ENCODE data around the gene TOP3B.
A peak's percentile ranks its signal among the peaks of the same experiment; 100 is the strongest.

TOP3B gene

DNA sequence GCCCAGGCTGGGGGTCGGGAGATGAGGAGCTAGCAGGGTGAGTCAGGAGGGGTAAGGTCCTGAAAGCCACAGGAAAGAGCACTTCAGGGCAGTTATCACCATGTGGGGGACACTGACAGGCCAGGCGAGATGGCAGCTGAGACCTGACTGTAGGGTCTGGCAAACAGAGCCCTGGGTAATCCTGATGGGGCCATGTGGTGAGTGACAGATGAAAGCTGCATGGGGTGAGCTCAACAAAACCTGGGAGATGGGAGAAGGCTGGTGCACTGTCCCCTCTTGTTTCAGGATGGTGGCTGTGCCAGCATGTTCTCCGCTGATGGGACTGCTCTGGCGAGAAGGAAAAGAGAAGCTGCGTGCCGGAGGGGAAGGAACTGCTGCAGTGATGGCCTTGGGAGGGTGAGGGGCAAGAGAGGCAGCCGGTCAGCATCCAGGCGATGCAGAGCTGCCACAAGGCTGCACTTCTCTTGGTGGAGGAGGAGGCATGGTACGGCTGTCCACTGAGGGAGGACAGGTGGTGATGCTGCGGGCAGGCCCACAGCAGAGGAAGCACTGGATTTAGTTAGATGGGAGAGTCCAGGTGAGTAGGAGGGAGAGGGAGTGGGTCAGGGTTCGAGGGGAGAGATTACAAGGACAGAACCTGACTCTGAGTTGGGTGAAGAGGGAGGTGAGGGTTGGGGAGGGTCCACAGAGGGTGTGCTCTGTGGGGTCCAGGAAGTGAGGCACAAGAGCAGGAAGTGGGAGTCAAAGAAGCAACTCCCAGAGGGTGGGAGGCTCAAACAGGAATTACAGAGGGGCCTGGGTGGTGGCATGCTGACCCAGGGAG, 3.8 kb downstream of the TOP3B start:
- no peak for DNase-seq

- no peak for DNase-seq
These were observed 4.8 kb downstream of the TOP3B start for GRCh38 chr22:21977814-21978213.

GRCh38 chr22:21975854-21976345, 6.7 kb downstream of the TOP3B start:
- DNase-seq: no peak

DNA sequence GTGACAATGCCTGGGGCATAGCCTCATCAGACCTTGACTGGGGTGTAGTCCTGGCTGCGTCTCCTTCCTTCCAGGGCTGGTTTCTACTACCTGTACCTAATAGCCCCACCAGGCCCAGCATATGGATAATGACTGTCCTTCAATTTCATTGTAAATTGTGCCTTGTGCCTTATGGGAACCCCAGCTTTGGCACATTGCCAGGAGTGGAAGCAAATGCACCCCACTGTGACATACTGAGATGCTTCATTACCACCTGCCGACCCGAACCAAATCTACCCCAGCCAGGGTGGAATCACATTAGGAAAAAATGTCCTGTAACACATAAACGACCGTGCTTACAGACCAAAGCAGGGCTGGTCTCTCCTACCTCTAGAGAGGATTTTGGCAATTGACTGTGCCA, 7.3 kb downstream of the TOP3B start:
- no peak for DNase-seq

DNA sequence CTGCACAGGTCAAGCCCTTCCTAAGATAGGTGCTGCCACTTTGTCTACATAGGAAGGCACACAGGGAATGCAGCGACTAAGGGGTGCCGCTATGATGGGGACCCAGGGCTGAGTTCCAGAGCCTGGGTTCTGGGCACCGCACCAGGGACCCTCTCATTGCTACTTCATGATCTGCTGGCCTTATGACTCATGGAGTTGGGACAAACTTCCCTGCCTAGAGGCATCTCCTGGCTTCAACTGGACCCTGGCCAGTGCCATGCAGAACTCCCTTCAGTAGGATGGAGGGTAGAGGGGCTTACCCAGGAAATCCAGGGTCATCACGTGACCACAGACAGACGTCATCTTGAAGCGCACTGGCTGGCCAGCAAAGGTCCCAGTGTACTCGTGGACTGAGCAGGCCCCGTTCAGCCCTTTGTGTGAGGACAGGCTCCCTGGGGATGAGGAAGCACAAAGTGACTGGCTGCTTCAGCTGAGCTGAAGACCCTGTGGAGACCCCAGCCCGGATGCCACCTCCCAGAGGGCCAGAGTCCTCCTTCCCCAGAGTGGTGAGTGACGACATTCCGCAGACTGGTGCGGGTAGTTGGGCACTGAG, 8.4 kb downstream of the TOP3B start:
- no peak for DNase-seq

DNA sequence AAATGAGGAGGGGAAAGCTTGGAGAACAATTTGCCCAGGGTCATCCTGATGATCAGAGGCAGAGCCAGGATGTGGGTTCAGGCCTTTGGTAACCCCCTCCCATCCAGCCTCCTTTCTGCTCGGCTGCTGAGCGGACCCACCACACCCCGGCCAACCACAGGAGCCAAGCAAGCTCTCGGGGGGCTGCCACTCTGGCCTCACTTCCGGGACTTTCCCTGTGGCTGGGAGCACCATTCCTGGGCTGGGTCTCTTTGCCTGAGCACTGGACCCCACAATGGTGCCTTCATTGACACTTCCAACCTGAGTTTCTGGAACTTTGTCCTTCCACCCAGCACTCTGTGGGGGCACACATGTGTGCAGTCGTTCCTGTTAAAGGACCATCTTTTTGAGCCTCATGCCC, 9.8 kb downstream of the TOP3B start:
- no peak for DNase-seq

DNA sequence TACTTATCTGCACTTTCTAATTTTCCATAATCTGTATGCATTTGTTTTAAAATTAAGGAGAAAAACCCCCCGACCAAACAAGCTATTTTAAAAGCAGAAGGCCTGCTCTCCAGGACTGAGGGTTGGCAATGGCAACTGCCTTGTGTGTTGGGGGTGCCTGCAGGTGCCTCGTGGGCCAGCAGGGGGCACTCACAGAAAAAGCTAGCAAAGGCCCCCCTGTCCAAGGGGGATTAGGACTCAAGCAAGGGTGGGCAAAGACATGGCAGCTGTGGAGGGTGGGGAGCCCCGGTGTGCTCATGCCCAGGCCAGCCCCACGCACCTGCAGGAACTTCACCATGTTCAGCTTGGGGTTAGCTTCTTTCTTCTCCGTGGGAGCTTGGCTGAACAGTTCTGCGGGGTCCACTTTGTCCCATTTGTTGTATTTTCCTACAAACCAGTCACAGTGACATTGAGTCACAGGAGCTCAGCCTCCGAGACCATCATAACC, 10.3 kb downstream of the TOP3B start:
- DNase-seq: peak; percentile 70

GRCh38 chr22:21971858-21972275, 10.7 kb downstream of the TOP3B start:
- no peak for DNase-seq

DNA sequence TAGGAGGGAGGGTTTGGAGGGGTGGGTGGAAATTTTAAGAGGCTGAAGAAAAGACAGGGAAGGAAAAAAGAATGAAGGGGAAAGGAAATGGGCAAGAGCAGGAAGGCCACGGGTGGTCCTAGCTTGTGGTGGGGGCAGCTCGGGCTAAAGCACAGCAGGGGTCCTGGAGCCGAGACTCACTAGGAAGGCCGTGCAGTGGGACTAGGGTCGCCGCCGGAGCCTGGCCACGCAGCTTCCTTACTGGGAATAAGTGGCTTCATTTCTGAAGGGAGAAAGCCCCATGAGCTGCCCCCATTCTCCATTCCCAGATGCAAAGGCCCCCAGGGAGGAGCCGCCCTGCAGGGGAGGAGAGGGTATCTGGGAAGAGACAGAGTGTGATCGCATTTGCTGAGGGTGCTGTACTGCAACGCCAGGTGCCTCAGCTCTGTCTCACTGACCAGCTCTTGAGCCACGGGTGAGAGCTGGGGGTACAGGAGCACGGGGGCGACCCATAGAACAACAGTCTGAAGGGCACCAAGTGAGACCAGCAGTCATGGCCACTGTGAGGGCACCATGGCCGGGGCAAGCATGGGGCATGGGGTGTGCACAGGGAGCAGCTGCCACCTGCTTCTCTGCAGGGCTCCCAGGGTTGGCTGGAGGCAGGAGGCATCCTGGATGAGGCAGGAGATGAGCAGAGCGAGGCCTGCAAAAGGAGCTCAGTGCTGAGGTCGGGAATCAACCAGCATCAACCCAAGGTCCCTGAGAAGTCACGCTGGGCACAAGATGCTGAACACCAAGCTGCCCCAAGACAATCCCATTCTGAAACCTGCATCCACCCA, 11.6 kb downstream of the TOP3B start:
- DNase-seq: no peak

GRCh38 chr22:21970037-21970799, 12.4 kb downstream of the TOP3B start:
- DNase-seq: no peak

- no peak for DNase-seq
These were observed 14.0 kb downstream of the TOP3B start for GRCh38 chr22:21968452-21969129.

DNA sequence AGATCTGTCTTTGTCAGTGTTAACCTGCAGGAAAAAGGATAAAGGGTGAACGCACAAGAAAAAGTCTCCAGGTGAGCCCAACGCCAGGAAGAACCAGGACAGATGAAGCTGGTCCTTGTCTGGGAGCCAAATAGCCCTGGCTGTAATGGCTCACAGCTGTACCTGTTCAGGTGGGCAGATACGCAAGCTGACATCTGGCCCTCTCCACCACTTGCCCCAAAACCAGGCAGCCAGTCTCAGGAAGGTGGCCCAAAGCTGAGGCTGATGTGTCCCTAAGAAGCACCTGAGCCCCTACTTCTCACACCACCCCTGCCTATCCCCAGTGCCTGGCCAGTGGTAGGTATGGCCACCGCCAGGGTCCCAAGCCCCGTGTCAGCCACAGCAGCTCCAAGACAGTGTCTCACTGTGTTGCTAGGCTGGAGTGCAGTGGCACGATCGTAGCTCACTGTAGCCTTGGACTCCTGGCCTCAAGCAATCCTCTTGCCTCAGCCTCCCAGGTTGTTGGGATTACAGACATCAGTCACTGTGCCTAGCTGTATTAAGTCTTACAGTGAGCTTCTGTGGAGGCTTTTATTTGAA, 14.8 kb downstream of the TOP3B start:
- no peak for DNase-seq

- DNase-seq: no peak
These were observed 15.7 kb downstream of the TOP3B start for GRCh38 chr22:21966643-21967516.

- DNase-seq: no peak
These were observed 16.8 kb downstream of the TOP3B start for GRCh38 chr22:21965762-21966288.

- no peak for DNase-seq
These were observed 17.6 kb downstream of the TOP3B start for GRCh38 chr22:21964918-21965484.

- no peak for DNase-seq
These were observed 18.4 kb downstream of the TOP3B start for GRCh38 chr22:21964234-21964633.

GRCh38 chr22:21963790-21964211, 18.8 kb downstream of the TOP3B start:
- no peak for DNase-seq

DNA sequence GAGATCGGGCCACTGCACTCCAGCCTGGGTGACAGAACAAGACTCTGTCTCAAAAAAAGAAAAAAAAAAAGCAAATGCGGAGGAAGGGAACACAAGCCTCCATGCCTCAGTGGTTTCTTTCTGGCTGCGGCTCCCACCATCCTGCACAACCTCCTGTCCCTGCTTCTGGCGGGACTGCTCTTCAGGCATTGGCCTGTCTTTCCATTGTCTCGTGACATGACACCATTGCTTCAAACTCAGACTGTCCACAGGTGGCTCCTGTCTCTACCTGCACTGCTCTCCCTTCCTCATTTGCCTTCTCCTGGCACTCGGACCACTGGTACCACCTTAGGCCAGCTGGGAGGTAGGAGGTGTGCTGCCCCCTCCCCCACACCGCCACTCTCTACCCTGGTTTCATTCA, 19.3 kb downstream of the TOP3B start:
- no peak for DNase-seq

GRCh38 chr22:21962655-21962949, 20.0 kb downstream of the TOP3B start:
- no peak for DNase-seq
